Esophagus (tissue), 2 donors: Measurements from ENCODE around the gene GRN. TPM values are rescaled to one million over a fixed set of nuclear protein-coding genes. Genes with fewer than 3 reads are reported as not detected.
A peak's percentile ranks its signal among the peaks of the same experiment; 100 is the strongest.
"Not testable (repeated sequence)": the region's sequence is repeated elsewhere in the genome, so short reads cannot be mapped to it uniquely, and the experiment has no call there.

Experiments
- H3K27ac ChIP-seq, 2 donors: one replicate each; pipeline ENCODE4 v1.5.1; 2013; ENCODE audit warnings: low read depth in 2 of 2, mild to moderate bottlenecking in 2 of 2, inconsistent platforms in 1 of 2, low read length in 1 of 2, moderate library complexity in 1 of 2
- H3K27me3 ChIP-seq, 2 donors: one replicate each; pipeline ENCODE4 v1.6.1; 2013; ENCODE audit warnings: low read length in 2 of 2, control low read depth in 1 of 2, mild to moderate bottlenecking in 1 of 2; ENCODE audit not compliant: insufficient read depth in 2 of 2, control insufficient read depth in 1 of 2
- H3K36me3 ChIP-seq, 2 donors: one replicate each; pipeline ENCODE4 v1.6.1; 2013; ENCODE audit warnings: low read length in 1 of 2; ENCODE audit not compliant: control insufficient read depth in 2 of 2, insufficient read depth in 2 of 2
- H3K4me1 ChIP-seq, 2 donors: one replicate each; pipeline ENCODE4 v1.6.1; 2013; ENCODE audit warnings: low read length in 1 of 2; ENCODE audit not compliant: control insufficient read depth in 2 of 2, insufficient read depth in 2 of 2
- H3K4me3 ChIP-seq, 2 donors: one replicate each; pipeline ENCODE4 v1.5.1; 2013; ENCODE audit warnings: low read length in 2 of 2, mild to moderate bottlenecking in 2 of 2, low read depth in 1 of 2, moderate library complexity in 1 of 2
- H3K9me3 ChIP-seq, 2 donors: one replicate each; pipeline ENCODE4 v1.6.1; 2013; ENCODE audit warnings: mild to moderate bottlenecking in 2 of 2, low read depth in 1 of 2, low read length in 1 of 2, moderate library complexity in 1 of 2; ENCODE audit not compliant: control insufficient read depth in 2 of 2, insufficient read depth in 1 of 2
- WGBS, 2 donors: extraction: QIAGEN DNeasy Blood & Tissue Kit; methylation state at CpG; one replicate each; pipeline ENCODE4 v1.1.7; 2013; 5-methylcytosine and 5-hydroxymethylcytosine counted together
- polyA plus RNA-seq, 2 donors: library from polyadenylated mRNA; stranded (reverse); fragments of 200-250 nt; gene quantifications; one replicate each; pipeline ENCODE4 v1.2.3, GENCODE V29; 2013
- donor health status: healthy with polysubstance abuse.
- donor health status: Bipolar disorder and iron deficiency.

Gene GRN
- polyA plus RNA-seq, 2 donors = 211 to 370 TPM

DNA sequence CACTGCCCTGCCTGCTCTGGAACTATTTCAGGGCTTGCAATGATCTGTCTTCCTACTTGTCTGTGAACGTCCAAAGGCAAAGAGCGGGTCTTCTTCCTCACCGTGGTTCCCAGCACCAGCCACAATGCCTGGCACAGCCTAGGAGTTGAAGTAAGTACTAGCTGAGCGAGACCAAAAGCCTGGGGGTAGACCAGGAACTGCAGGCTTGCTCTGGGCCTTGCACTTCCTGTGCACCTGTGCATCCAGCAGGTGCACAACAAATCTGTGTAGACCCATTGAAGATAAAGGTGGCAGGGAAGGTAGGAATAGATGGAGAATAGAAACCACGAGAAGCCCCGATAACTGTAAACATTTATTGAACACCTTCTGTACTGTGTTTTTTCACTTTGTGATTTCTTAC lies 13.9 kb downstream of the GRN start:
- Histone ChIP-seq H3K4me1 (no peaks in the 10 kb centered on the region), H3K27ac (no peak overlapping the region), H3K4me3 (no peak overlapping the region), H3K9me3 (no peaks in the 10 kb centered on the region), H3K36me3 (no peaks in the 10 kb centered on the region), H3K27me3 (no peaks in the 10 kb centered on the region)
- 58 to 67% methylated on average over 6 of the region's 6 CpGs for WGBS, 2 donors

DNA sequence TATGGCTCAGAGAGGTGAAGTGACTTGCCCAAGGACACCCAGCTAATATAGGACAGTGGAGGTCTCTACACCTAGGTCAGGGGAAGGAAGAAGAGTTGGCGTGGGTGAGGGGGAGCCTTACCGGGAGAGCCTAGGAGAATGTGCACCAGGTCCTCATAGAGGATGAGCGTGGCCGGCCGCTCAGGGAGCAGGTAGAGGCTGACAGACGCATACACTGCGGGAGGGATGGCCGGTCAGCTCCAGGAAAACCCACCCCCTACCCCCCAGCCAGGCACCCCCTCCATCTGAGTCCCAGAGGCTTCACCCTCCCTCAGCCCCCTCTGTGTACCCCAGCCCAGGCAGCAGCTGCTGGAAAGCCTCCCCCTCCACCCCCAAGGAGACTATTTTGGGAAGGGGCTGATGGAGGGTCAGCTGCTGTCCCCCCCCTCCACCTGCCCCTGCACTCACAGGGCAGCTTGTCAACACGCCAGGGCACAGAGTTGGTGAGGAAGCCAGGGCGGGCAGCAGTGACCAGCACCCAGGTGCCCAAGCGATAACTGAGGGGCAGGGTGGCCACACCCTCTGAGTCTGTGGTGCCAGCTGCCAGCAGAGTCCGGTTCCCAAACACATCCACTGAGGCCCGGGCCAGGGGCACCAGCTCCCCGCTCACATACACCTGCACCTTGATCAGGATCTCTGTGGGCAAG lies 14.5 kb downstream of the GRN start:
- H3K27me3 ChIP-seq = no peaks in the 10 kb centered on the region
- no peak overlapping the region for H3K27ac ChIP-seq
- no peaks in the 10 kb centered on the region for H3K36me3 ChIP-seq
- WGBS, 2 donors = 80 to 90% methylated on average over 14 of the region's 14 CpGs
- no peaks in the 10 kb centered on the region for H3K9me3 ChIP-seq
- no peak overlapping the region for H3K4me3 ChIP-seq
- H3K4me1 ChIP-seq = no peaks in the 10 kb centered on the region

DNA sequence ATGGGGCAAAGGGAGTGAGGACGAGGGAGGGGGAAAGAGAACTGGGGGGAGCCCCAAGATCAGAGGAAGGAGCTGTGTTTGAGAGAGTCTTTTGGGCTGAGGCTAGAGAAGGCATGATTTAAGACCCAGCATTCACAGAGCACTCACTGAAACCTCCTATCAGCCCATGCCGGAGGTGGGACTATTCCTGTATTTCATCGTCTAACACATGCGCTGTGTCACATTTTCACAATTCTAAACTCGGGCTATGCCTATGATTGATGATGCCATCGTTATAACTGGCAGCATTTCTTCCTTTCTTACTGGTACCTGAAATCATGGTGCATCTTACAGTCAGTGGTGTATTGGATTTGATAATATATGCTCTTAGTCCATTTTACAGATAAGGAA lies 15.0 kb downstream of the GRN start:
- H3K27me3 ChIP-seq = no peaks in the 10 kb centered on the region
- no peaks in the 10 kb centered on the region for H3K9me3 ChIP-seq
- H3K27ac ChIP-seq = no peak overlapping the region
- H3K36me3 ChIP-seq = no peaks in the 10 kb centered on the region
- 46 to 59% methylated on average over 6 of the region's 6 CpGs for WGBS, 2 donors
- H3K4me3 ChIP-seq = no peak overlapping the region
- H3K4me1 ChIP-seq = no peaks in the 10 kb centered on the region

DNA sequence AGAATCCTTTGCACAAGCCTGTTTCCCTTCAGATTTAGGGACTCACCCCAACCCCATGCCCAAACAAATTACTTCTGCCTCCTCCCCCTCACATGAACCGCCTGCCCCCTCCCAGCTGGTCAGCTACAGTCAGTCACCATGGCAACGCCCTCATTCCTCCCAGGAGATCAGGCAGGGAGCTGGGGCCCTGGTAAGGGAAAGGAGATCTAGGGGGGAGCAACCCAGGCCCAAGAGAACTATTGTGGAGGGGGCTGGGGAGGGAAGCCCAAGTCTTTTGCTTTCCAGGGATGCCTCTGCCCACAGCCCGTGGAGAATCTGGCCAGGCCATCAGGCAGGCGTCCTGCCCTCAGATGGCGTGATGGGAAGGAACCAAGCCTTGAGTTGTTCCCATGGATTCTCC lies 15.7 kb downstream of the GRN start:
- H3K27me3 ChIP-seq = no peaks in the 10 kb centered on the region
- 48 to 57% methylated on average over 5 of the region's 5 CpGs for WGBS, 2 donors
- no peak overlapping the region for H3K4me3 ChIP-seq
- no peaks in the 10 kb centered on the region for H3K4me1 ChIP-seq
- no peak overlapping the region for H3K27ac ChIP-seq
- H3K36me3 ChIP-seq = no peaks in the 10 kb centered on the region
- no peaks in the 10 kb centered on the region for H3K9me3 ChIP-seq

DNA sequence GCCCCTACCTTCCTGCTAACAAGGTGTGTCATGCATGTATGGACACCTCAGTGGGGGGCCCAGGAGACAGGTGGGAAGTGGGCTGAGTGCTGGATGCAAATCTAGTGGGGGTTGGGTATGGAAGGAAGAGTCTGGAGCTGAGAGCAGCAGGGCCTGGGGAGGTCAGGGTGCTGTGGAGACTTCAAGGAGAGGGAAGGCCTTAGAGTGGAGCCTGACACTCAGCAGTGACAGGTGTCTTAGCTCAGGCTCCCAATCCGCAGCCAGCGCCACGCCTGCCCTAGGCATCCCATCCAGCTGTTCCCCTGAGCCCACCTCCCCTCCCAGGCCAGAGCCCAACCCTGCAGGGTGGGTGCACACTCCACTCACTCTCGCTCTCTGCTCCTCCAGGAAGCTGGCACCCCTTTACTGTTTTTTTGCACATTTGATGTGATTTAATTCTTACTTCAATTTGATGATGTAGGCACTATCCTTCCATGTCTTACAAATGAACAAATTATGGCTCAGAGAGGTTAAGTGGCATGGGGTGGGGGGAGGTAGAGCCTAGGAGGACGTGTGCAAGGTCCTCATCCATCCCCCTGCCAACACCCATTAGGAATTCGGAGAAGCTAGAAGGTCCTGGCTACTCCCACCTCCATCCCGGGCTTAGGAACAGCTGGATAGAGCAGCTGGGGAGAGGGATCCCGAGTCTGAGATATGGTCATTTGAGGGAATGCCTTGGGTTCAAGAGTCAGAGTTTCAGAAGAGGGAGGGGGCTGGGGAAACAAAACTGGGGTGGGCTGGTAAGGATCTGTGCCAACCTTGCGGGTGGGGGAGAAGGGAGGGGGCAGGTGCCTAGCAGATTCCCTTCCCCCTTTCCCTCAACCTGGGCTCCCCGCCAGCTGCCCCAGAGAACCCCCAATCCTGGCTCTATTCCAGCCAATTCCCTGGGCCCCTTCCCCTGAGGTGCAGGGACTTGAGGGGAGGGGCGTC lies 16.5 kb downstream of the GRN start:
- H3K9me3 ChIP-seq = no peaks in the 10 kb centered on the region
- H3K4me3 ChIP-seq = no peak overlapping the region
- H3K36me3 ChIP-seq = no peaks in the 10 kb centered on the region
- 49 to 69% methylated on average over 10 to 11 of the region's 11 CpGs for WGBS, 2 donors
- H3K4me1 ChIP-seq = peaks cover 0 to 2% of the 10 kb centered on the region in 2 donors
- H3K27ac ChIP-seq = no peak overlapping the region
- no peaks in the 10 kb centered on the region for H3K27me3 ChIP-seq

DNA sequence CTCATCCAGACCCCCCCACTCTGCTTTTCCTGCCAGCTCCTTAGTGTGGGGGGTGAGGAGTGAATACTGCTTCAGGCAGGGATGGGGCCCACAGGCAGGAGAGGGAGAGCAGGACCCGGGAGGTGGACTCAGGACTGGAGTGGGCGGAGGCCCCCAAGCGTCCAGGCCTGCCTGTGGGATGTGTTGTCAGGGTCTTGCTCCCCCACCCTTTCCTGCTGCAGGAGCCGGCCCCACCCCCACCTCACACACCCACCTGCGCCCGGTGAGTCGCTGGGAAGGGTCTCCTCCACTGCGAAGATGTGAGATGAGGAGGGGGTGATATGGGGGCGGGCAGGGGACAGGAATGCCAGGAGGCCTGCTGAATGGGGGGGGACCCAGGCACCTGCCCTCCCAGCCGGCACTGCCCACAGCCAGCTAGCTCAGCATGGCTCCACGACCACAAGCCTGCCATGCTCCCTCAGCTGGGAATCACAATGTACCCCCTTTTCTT lies 17.4 kb downstream of the GRN start:
- Histone ChIP-seq H3K36me3 (no peaks in the 10 kb centered on the region), H3K4me3 (no peak overlapping the region), H3K9me3 (no peaks in the 10 kb centered on the region), H3K27me3 (no peaks in the 10 kb centered on the region), H3K4me1 (peaks cover 0 to 2% of the 10 kb centered on the region in 2 donors), H3K27ac (no peak overlapping the region)
- 20 to 31% methylated on average over 11 of the region's 11 CpGs for WGBS, 2 donors

DNA sequence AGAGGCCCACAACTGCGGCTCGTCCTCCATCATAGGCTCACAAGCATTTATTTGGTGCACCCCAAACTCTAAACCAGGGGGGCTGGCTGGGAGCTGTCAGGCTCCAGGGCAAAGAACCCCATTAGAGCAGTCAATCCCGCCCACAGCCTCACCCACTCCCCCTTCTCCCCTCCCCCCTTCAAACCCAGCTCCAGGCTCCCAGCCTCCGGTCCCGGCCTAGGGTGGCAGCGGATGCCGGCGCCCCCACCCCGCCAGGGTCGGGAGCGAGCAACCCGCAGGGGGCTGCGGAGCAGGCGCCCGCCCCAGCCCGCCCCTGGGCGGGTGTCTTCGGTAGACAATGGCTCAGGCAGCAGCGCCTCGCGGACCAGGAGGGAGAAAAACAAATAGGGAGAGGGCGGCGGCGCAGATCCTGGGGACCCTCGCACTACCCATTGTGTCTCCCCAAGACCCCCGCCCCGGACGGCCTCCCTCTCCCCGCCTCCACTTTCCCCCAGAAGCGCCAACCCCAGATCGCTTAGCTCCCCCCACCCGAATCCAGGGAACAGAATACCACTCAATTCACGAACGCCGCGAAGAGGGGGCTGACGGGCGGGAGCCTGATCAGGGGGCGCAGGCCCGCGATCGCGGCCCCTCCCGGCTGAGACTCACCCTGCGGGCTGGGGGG lies 18.0 kb downstream of the GRN start:
- Histone ChIP-seq H3K4me1 (peaks cover 0 to 2% of the 10 kb centered on the region in 2 donors), H3K9me3 (no peaks in the 10 kb centered on the region), H3K27ac (no peak overlapping the region), H3K27me3 (no peaks in the 10 kb centered on the region), H3K36me3 (no peaks in the 10 kb centered on the region), H3K4me3 (peak overlapping the region; percentile 49 to 60)
- WGBS, 2 donors = 1% methylated on average over 37 to 45 of the region's 45 CpGs

DNA sequence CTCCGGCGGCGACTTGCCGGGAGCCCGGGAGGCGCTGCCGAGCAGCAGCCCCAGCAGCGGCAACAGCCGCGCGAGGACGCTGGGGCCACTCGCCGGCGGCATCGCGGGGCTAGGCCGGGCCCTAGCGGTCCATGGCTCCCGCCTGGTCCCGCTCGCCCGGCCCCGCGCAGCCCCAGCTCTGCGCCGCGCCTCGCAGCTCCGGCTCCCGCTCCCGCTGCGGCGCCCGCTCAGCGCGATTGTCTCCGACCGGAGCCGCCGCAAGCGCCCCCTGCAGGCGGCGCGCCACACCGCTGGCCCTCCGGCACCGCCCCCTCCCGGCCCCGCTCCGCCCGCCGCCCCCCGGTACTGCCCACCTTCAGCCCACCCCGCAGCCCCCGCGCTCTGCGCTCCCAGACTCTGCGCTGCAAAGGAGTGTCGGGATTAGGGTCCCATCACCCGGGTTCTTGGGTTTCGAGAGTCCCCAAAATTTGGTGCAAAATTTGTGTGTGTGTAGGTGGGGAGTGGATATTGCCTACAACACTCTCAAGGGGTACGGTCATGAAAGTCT lies 18.6 kb downstream of the GRN start, which contains the start of gene FAM171A2:
Gene FAM171A2, minus strand, starts transcription at position 241 of the 547 bp plus-strand sequence. Its CDS starts 139 bp downstream, at position 102.
- Histone ChIP-seq H3K27me3 (no peaks in the 10 kb centered on the region), H3K27ac (no peak within 1 kb of the TSS), H3K9me3 (no peaks in the 10 kb centered on the region), H3K4me1 (peaks cover 0 to 2% of the 10 kb centered on the region in 2 donors), H3K36me3 (no peaks in the 10 kb centered on the region), H3K4me3 (peak within 1 kb of the TSS; percentile 49 to 60)
- 1% methylated on average over 47 to 63 of the region's 63 CpGs for WGBS, 2 donors

DNA sequence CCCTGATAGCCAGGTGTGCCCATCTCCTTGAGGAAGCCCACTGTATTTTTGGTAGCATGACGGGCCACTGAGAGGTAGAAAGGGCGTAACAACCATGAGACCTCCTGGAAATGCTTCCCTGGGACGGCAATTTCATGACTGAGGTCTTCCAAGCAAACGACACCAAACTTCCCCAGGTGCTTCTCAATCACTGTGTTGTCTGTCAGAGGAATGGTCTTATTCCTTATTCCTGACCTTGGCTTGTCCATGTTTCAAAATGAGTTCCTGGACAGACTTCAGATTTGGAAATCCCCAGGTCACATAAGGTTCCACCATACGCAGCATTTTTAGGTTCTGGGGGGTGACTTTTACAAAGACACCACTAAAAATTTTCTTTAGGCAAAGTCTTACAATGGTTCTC lies 19.9 kb downstream of the GRN start:
- not testable (repeated sequence) for H3K4me3 ChIP-seq, H3K27me3 ChIP-seq

More for the DNA sequence above, 19.9 kb downstream of the GRN start:
- H3K36me3 ChIP-seq, H3K4me1 ChIP-seq, H3K9me3 ChIP-seq, H3K27ac ChIP-seq: not testable (repeated sequence)
- WGBS, 2 donors = 84 to 89% methylated on average over 5 of the region's 5 CpGs
